Neural cell (in vitro differentiated cells): Measurements from ENCODE around the gene RBM20.

ENCODE experiments used
- EP300 ChIP-seq: fragments of 450-650 bp; conservative IDR thresholded peaks from 2 replicates; pipeline ENCODE4 v1.6.1; 2014; ENCODE audit warnings: antibody characterized with exemption, mild to moderate bottlenecking, moderate library complexity; ENCODE audit not compliant: poor library complexity, severe bottlenecking
- EZH2 ChIP-seq: fragments of 200-600, 300-800 bp; shearing (Covaris generic), sonication (generic); IDR thresholded peaks from 2 replicates; pipeline ENCODE4 v1.6.1; 2014; ENCODE audit warnings: antibody characterized with exemption, low read length, borderline replicate concordance, mild to moderate bottlenecking; ENCODE audit not compliant: insufficient read depth, poor library complexity, severe bottlenecking
- POLR2AphosphoS5 ChIP-seq: IDR thresholded peaks from 2 replicates; pipeline ENCODE4 v1.6.1; 2012
- RAD21 ChIP-seq: fragments of 450-650 bp; conservative IDR thresholded peaks from 2 replicates; pipeline ENCODE4 v1.6.1; 2014; ENCODE audit warnings: antibody characterized with exemption, mild to moderate bottlenecking, moderate library complexity
- TF ChIP-seq, protein P1 (sequence below): fragments of 450-650 bp; IDR thresholded peaks from 2 replicates; pipeline ENCODE4 v1.5.1; 2014; ENCODE audit warnings: antibody characterized with exemption, mild to moderate bottlenecking, moderate library complexity; ENCODE audit not compliant: poor library complexity, severe bottlenecking

GRCh38 chr10:110701617-110701971, 57.5 kb downstream of the RBM20 start:
- TF ChIP-seq EP300 (no peak), RAD21 (no peak), POLR2AphosphoS5 (no peak), EZH2 (no peak)
- TF ChIP-seq, protein P1, sequence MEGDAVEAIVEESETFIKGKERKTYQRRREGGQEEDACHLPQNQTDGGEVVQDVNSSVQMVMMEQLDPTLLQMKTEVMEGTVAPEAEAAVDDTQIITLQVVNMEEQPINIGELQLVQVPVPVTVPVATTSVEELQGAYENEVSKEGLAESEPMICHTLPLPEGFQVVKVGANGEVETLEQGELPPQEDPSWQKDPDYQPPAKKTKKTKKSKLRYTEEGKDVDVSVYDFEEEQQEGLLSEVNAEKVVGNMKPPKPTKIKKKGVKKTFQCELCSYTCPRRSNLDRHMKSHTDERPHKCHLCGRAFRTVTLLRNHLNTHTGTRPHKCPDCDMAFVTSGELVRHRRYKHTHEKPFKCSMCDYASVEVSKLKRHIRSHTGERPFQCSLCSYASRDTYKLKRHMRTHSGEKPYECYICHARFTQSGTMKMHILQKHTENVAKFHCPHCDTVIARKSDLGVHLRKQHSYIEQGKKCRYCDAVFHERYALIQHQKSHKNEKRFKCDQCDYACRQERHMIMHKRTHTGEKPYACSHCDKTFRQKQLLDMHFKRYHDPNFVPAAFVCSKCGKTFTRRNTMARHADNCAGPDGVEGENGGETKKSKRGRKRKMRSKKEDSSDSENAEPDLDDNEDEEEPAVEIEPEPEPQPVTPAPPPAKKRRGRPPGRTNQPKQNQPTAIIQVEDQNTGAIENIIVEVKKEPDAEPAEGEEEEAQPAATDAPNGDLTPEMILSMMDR = no peak
